ENCODE data around the gene RALGPS1.

DNA sequence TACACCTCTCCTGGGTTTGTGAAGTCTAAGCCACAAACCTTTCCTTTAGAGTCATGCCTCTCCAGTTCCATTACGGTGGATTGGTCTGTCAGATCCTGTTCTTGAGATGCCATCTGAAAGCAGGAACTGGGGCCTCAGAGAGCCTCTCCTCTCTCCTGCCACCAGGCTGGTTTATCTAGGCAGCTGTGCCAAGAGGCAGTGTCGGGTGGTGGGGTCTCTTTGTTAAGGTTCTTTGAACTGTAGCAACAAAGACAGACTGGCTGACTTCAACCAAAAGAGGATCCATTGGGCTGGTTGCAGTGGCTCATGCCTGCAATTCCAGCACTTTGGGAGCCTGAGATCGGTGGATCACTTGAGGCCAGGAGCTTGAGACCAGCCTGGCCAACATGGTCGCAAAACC is 273.8 kb downstream of the RALGPS1 start:
- no peak for TF ChIP-seq CTCF (IDR thresholded peaks at IDR 0.05; ENCODE audit: control extremely low read depth in 1 of 3, insufficient read depth in 1 of 3, low read depth in 1 of 3, low read length in 3 of 3)
- no peak for TF ChIP-seq MAFK (IDR thresholded peaks at IDR 0.05; ENCODE audit: low read depth, low read length)
- TF ChIP-seq POLR2AphosphoS5 (IDR thresholded peaks at IDR 0.05; ENCODE audit: low read depth, low read length), result no peak
- TF ChIP-seq YY1 (IDR thresholded peaks at IDR 0.05; ENCODE audit: low read depth, low read length), result no peak
- TF ChIP-seq POLR2A (IDR thresholded peaks at IDR 0.05; ENCODE audit: control extremely low read depth in 1 of 2, low read depth in 2 of 2, low read length in 2 of 2), result no peak
- TF ChIP-seq, protein P1, sequence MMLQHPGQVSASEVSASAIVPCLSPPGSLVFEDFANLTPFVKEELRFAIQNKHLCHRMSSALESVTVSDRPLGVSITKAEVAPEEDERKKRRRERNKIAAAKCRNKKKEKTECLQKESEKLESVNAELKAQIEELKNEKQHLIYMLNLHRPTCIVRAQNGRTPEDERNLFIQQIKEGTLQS (IDR thresholded peaks at IDR 0.05; ENCODE audit: insufficient read depth, low read depth, low read length), result no peak
- no peak for TF ChIP-seq TAF1 (IDR thresholded peaks at IDR 0.05; ENCODE audit: low read depth, low read length)
- TF ChIP-seq, protein P2, sequence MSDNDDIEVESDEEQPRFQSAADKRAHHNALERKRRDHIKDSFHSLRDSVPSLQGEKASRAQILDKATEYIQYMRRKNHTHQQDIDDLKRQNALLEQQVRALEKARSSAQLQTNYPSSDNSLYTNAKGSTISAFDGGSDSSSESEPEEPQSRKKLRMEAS (IDR thresholded peaks at IDR 0.05), result no peak
- TF ChIP-seq CBX5 (IDR thresholded peaks at IDR 0.05; ENCODE audit: low read depth, low read length), result no peak
- TF ChIP-seq JUND (IDR thresholded peaks at IDR 0.05; ENCODE audit: low read length), result no peak
- no peak for TF ChIP-seq SP4 (IDR thresholded peaks at IDR 0.05; ENCODE audit: low read length)
- TF ChIP-seq EP300 (IDR thresholded peaks at IDR 0.05; ENCODE audit: borderline replicate concordance in 1 of 2, low read depth in 2 of 2, low read length in 2 of 2), result no peak
- TF ChIP-seq CREB1 (IDR thresholded peaks at IDR 0.05), result no peak
- TF ChIP-seq TEAD4 (IDR thresholded peaks at IDR 0.05; ENCODE audit: low read depth, low read length), result no peak

Data from H1 (cell line).